Epithelial cell of esophagus (primary cell): ENCODE data around the gene PNPLA7.

Experiments used
- DNase-seq: peaks from one replicate; pipeline ENCODE4 v3.0.0; 2010; ENCODE audit warnings: low read depth
- H3K4me3 ChIP-seq: 2 replicates; pipeline ENCODE4 v1.5.1; 2011; ENCODE audit warnings: mild to moderate bottlenecking, low read length, control low read depth
- CTCF ChIP-seq: IDR thresholded peaks from 2 replicates; pipeline ENCODE4 v1.5.1; 2011; ENCODE audit warnings: low read depth, mild to moderate bottlenecking, low read length, control low read depth, inconsistent platforms; ENCODE audit not compliant: insufficient read depth; ENCODE audit errors: missing control alignments

PNPLA7 gene

GRCh38 chr9:137499858-137500661 is 50.1 kb downstream of the PNPLA7 start:
- H3K4me3 ChIP-seq, result no peak overlapping the region
- no peak for DNase-seq
- no peak for TF ChIP-seq CTCF

GRCh38 chr9:137499416-137499815 is 50.8 kb downstream of the PNPLA7 start:
- no peak for TF ChIP-seq CTCF
- no peak for DNase-seq
- H3K4me3 ChIP-seq, result no peak overlapping the region

- H3K4me3 ChIP-seq, result no peak overlapping the region
- no peak for DNase-seq
- TF ChIP-seq CTCF, result no peak
These were observed 51.5 kb downstream of the PNPLA7 start for GRCh38 chr9:137498720-137499150.

GRCh38 chr9:137497921-137498719 is 52.1 kb downstream of the PNPLA7 start:
- no peak overlapping the region for H3K4me3 ChIP-seq
- no peak for TF ChIP-seq CTCF
- no peak for DNase-seq

GRCh38 chr9:137496601-137497375 is 53.4 kb downstream of the PNPLA7 start:
- DNase-seq, result no peak
- H3K4me3 ChIP-seq, result no peak overlapping the region
- TF ChIP-seq CTCF, result no peak

- DNase-seq, result no peak
- no peak overlapping the region for H3K4me3 ChIP-seq
- TF ChIP-seq CTCF, result no peak
These were observed 55.5 kb downstream of the PNPLA7 start for GRCh38 chr9:137494550-137495351.
